HS-5 (cell line): ENCODE results near the gene GLB1L3.
"Not testable (repeated sequence)": the region's sequence is repeated elsewhere in the genome, so short reads cannot be mapped to it uniquely, and the experiment has no call there.

ENCODE experiments used
- DNase-seq: peaks from one replicate; pipeline ENCODE4 v3.0.0-alpha.2; 2012; ENCODE audit warnings: low read depth

GLB1L3 gene

DNA sequence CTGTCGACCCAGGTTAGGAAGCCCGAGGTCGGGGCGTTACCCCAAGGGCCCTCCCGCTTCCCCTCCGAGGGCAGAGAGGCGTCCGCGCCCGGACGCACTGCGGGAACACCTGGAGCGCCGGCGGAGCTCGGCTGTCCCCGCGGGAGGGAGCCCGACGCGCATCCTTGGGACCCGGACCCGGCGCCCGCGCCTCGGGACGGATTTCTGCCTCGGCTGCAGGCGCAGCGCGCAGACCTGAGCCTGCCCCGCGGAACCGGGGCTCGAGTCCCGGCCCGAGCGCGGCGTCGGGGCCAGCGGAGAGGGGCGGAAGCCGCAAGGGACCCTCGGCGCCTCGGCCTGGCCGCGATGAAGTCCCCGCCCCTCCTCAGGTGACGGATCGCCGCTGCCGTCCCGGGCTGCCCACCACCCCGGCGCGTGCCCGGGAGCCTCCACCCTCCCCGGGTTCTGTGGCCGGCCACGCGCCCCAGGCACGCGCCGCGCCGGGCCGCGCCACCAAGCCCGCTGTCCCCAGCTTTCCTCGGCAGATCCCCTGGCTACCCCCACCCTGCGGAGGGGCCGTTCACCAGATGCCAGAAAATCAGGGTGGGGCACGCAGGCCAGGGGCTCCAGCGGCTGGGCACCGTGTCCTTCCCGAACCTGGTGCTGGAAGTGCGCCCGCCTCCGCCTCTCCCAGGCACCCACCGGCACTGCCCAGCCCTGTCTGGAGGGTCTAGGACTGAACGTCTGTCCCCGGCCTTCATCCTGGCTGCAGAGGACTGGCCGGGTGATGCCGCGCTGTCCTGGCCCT lies 410 bp downstream of the GLB1L3 start:
- DNase-seq = no peak

DNA sequence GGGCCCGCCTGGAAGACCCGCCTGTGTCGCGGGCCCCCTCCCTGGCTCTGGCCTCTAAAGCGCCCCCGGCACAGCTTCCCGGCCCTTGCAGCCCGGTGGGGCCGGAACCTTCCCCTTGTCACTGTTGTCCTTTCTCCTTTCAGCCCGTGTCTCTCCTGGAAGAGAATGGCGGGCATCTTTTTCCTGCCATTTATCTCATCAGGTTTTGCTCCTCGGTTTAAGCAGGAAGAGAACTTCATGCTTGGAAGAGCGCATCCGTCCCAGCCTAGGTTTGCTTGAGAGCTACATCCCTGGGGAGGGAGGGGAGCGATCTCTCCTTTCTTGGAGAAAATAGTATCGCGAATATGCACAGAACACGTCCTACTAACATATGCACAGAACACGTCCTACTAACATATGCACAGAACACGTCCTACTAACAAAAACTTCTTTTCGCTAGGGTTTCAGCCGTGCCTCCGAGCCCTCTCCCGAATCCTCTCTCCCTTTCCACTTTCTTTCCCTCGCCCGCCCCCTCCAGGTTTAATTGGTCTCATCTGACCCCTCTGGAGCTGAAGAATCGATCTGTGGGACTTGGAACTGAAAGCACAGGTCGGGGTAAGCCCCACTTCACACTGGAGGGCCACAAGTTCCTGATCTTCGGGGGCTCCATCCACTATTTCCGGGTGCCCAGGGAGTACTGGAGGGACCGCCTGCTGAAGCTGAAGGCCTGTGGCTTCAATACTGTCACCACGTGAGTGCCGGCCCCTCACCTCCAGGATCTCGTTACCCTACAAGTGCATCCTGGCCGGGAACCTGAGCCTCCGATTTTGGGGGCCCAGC lies 1.2 kb downstream of the GLB1L3 start:
- DNase-seq = no peak

- no peak for DNase-seq
Observed at GRCh38 chr11:134278356-134278755, 2.2 kb downstream of the GLB1L3 start.

GRCh38 chr11:134281635-134282034 lies 5.5 kb downstream of the GLB1L3 start:
- not testable (repeated sequence) for DNase-seq

DNA sequence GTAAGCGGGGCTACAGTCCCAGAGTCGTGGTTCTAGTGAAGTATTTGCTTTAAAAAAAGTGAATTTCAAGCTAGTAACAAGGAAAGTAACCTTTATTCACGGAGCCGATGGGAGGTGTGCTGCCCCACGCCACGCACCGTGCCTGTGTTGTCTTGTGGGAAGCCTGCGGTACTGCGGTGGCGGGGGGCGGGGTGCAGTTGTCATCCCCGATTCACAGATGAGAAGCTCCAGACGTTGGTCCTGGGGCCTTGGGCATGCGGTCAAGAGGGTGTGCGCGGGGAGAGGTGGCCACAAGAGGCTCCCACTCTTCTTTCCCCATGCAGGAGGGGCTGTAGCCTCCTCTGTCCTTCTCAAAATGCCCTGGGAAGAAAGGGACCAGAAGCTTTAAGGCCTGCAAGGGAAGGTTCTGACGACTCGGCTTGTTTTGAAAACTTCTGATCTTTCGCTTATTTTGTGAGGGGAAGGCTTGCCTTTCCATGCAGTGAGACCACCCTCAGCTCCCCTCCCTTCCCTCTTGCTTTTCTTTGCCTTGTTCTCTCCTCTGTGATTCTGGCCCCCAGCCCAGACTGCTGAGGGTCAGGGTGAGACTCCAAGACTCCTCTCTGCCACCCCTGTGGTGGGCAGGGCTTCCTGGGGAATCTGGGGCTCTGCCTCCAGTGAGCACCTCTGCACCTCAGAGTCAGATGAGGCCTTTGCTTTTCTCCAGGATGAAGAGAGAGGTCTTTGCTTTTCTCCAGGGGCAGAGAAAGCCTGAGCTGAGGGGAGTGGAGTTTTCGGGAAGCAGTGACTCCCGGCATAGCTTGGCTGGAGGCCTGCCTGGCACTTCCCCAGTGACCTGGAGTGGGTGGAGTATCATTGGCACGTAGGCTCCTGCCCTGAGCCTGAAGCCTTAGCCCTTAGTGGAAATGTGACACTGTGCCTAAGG lies 6.2 kb downstream of the GLB1L3 start:
- DNase-seq = no peak

GRCh38 chr11:134283461-134284230 lies 7.5 kb downstream of the GLB1L3 start:
- no peak for DNase-seq

- DNase-seq = not testable (repeated sequence)
Observed at GRCh38 chr11:134284349-134284748, 8.2 kb downstream of the GLB1L3 start.

GRCh38 chr11:134287561-134287960 lies 11.4 kb downstream of the GLB1L3 start:
- DNase-seq = no peak

- DNase-seq = no peak
Observed at GRCh38 chr11:134288486-134288885, 12.3 kb downstream of the GLB1L3 start.

GRCh38 chr11:134289167-134289566 lies 13.0 kb downstream of the GLB1L3 start:
- DNase-seq = no peak

DNA sequence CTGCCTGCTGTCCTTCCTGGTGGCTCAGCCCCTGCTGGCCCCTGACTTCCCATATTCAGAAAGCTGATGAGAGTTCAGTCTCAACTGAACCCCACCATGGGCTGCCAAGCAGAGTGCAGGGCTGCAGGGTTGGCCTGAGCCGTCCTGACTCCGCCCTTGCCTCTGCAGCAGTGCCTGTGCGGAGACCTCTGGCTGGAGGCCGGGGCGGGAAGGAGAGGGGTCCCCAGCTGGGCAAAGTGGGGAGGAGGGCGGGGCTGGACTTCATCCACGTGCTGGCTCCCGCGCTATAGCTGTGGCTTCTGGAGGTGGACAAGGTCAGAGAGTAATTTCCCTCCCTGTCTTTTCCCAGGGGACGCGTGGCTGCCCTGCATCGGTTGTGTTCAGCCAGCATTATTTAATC lies 13.6 kb downstream of the GLB1L3 start:
- no peak for DNase-seq

DNA sequence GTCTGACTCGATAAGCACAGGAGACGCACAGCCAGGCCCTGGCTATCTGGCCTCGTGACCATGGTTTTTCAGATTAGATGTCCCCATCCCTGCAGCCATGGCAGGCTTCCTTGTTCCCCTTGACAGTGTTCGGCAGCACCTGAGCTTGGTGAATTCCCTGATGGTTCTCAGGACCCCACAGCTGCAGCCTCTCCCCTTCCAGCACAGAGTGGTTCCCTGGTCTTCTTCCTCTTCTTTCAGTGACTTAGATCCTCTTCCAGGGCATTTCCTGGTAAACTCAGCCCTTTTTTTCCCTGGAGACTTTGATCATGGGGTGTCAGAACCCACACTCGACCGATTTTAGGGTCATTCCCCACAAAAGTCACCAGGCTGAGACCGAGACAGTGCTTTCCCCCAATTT lies 14.5 kb downstream of the GLB1L3 start:
- DNase-seq = no peak

- DNase-seq = no peak
Observed at GRCh38 chr11:134291196-134291595, 15.0 kb downstream of the GLB1L3 start.

- no peak for DNase-seq
Observed at GRCh38 chr11:134292661-134293060, 16.5 kb downstream of the GLB1L3 start.

- DNase-seq = no peak
Observed at GRCh38 chr11:134293119-134294113, 17.2 kb downstream of the GLB1L3 start.

GRCh38 chr11:134294664-134295063 lies 18.5 kb downstream of the GLB1L3 start:
- DNase-seq = no peak

DNA sequence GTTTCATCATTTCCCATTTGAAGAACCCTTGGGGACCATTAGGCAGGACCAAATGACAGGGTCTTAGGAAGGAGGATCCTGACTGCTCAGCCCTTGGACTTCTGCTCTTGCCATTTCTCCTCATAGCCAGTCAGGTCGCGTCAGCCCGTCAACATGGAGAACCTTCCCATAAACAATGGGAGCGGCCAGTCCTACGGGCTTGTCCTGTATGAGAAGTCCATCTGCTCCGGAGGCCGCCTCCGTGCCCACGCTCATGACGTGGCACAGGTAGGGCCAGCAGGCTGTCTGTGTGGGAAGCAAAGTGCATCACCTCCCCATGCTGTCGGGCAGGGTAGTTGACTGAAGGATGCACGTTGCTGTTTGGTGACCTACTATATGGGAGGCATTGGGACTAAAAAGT lies 36.0 kb downstream of the GLB1L3 start:
- no peak for DNase-seq

DNA sequence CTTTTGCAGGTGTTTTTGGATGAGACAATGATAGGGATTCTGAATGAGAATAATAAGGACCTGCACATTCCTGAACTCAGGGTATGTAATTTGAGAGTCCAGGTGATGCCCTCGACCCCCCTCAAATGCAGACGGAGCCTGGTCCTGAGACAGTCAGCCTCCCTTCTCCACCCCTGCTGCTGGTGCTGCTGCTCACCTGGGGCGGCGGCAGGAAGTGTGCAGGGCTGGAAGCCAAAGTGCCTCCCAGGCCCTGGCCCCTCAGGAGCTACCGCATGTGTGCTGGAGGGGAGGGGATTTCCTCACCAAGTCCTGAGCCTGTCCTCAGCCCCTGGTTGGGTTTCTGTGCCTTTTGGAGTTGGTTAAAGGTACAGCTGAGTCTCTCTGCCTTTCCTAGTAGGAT lies 36.6 kb downstream of the GLB1L3 start:
- DNase-seq = no peak

- DNase-seq = no peak
Observed at GRCh38 chr11:134313379-134313778, 37.2 kb downstream of the GLB1L3 start.
